Measurements from ENCODE around the gene IQCM.

IQCM gene

GRCh38 chr4:149741186-149741831 is 74.3 kb downstream of the IQCM start:
- no peaks in the 10 kb centered on the region for H3K4me1 ChIP-seq (ENCODE audit: insufficient read depth, low read length, poor library complexity, severe bottlenecking)
- no peak overlapping the region for H3K9ac ChIP-seq (ENCODE audit: low read depth, low read length, poor library complexity, severe bottlenecking)
- H2AFZ ChIP-seq (ENCODE audit: low read length): no peak overlapping the region
- H3F3A ChIP-seq (ENCODE audit: low read depth): no peaks in the 10 kb centered on the region
- no peaks in the 10 kb centered on the region for H3K79me2 ChIP-seq (ENCODE audit: insufficient read depth, low read length)
- H3K9me3 ChIP-seq (ENCODE audit: insufficient read depth, low read depth, low read length): no peaks in the 10 kb centered on the region
- H3K9me2 ChIP-seq (replicated peaks; ENCODE audit: low read depth, low read length): no peaks in the 10 kb centered on the region
- no peak overlapping the region for H3K4me2 ChIP-seq (ENCODE audit: low read depth, low read length, poor library complexity, severe bottlenecking)
- H3K36me3 ChIP-seq (ENCODE audit: insufficient read depth, low read length): no peaks in the 10 kb centered on the region
- no peak overlapping the region for H3K4me3 ChIP-seq (ENCODE audit: low read length, poor library complexity, severe bottlenecking)
- H3K27me3 ChIP-seq (ENCODE audit: insufficient read depth, low read length, poor library complexity, severe bottlenecking): no peaks in the 10 kb centered on the region
- no peaks in the 10 kb centered on the region for H4K20me1 ChIP-seq (ENCODE audit: insufficient read depth, low read length, poor library complexity, severe bottlenecking)
- TF ChIP-seq CTCF (conservative IDR thresholded peaks at IDR 0.05; ENCODE audit: low read length) (no peak), EZH2phosphoT487 (IDR thresholded peaks at IDR 0.05; ENCODE audit: borderline replicate concordance) (no peak)

DNA sequence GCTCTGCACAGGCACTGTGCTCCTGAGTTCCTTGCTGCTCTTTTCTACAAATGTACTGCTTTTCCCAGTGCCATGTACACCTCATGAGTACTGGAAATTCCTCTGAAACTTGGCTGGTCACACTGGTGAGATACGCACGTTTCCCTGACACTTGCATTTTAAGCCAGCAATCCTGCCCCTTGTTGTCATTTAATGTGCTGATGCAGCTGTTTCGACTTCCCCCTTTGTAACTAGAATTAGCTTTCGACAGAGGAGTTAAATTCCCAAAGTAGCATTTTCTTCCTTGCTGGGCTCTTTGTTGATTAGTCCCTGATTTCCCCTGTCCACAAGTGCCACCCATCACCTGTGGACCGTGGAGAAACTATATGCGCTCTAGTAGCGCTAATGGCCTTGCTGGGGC is 77.5 kb downstream of the IQCM start:
- Histone ChIP-seq H3F3A (ENCODE audit: low read depth) (no peaks in the 10 kb centered on the region), H3K79me2 (ENCODE audit: insufficient read depth, low read length) (no peaks in the 10 kb centered on the region), H3K4me3 (ENCODE audit: low read length, poor library complexity, severe bottlenecking) (no peak overlapping the region), H3K4me2 (ENCODE audit: low read depth, low read length, poor library complexity, severe bottlenecking) (no peak overlapping the region), H3K36me3 (ENCODE audit: insufficient read depth, low read length) (no peaks in the 10 kb centered on the region), H3K9me2 (replicated peaks; ENCODE audit: low read depth, low read length) (no peaks in the 10 kb centered on the region), H3K27me3 (ENCODE audit: insufficient read depth, low read length, poor library complexity, severe bottlenecking) (no peaks in the 10 kb centered on the region), H4K20me1 (ENCODE audit: insufficient read depth, low read length, poor library complexity, severe bottlenecking) (no peaks in the 10 kb centered on the region), H3K9me3 (ENCODE audit: insufficient read depth, low read depth, low read length) (no peaks in the 10 kb centered on the region), H3K4me1 (ENCODE audit: insufficient read depth, low read length, poor library complexity, severe bottlenecking) (no peaks in the 10 kb centered on the region), H3K9ac (ENCODE audit: low read depth, low read length, poor library complexity, severe bottlenecking) (no peak overlapping the region), H2AFZ (ENCODE audit: low read length) (no peak overlapping the region)
- TF ChIP-seq EZH2phosphoT487 (IDR thresholded peaks at IDR 0.05; ENCODE audit: borderline replicate concordance) (no peak), CTCF (conservative IDR thresholded peaks at IDR 0.05; ENCODE audit: low read length) (no peak)

- H4K20me1 ChIP-seq (ENCODE audit: insufficient read depth, low read length, poor library complexity, severe bottlenecking): no peaks in the 10 kb centered on the region
- TF ChIP-seq EZH2phosphoT487 (IDR thresholded peaks at IDR 0.05; ENCODE audit: borderline replicate concordance) (no peak), CTCF (conservative IDR thresholded peaks at IDR 0.05; ENCODE audit: low read length) (no peak)
- no peaks in the 10 kb centered on the region for H3F3A ChIP-seq (ENCODE audit: low read depth)
- no peaks in the 10 kb centered on the region for H3K4me1 ChIP-seq (ENCODE audit: insufficient read depth, low read length, poor library complexity, severe bottlenecking)
- H2AFZ ChIP-seq (ENCODE audit: low read length): no peak overlapping the region
- no peaks in the 10 kb centered on the region for H3K9me3 ChIP-seq (ENCODE audit: insufficient read depth, low read depth, low read length)
- H3K4me2 ChIP-seq (ENCODE audit: low read depth, low read length, poor library complexity, severe bottlenecking): no peak overlapping the region
- no peaks in the 10 kb centered on the region for H3K79me2 ChIP-seq (ENCODE audit: insufficient read depth, low read length)
- no peaks in the 10 kb centered on the region for H3K27me3 ChIP-seq (ENCODE audit: insufficient read depth, low read length, poor library complexity, severe bottlenecking)
- H3K9ac ChIP-seq (ENCODE audit: low read depth, low read length, poor library complexity, severe bottlenecking): no peak overlapping the region
- no peak overlapping the region for H3K4me3 ChIP-seq (ENCODE audit: low read length, poor library complexity, severe bottlenecking)
- H3K36me3 ChIP-seq (ENCODE audit: insufficient read depth, low read length): no peaks in the 10 kb centered on the region
- H3K9me2 ChIP-seq (replicated peaks; ENCODE audit: low read depth, low read length): no peaks in the 10 kb centered on the region
Observed at GRCh38 chr4:149735796-149736195, 79.8 kb downstream of the IQCM start.

Data from Loucy (cell line).